Panc1 (cell line): Measurements from ENCODE around the gene MNT.

Source experiments
- CTCF ChIP-seq: fragments of 450-650 bp; IDR thresholded peaks from 2 replicates; pipeline ENCODE4 v1.5.1; 2017; ENCODE audit warnings: mild to moderate bottlenecking
- POLR2AphosphoS5 ChIP-seq: IDR thresholded peaks from 2 replicates; pipeline ENCODE4 v1.6.1; 2012; ENCODE audit warnings: mild to moderate bottlenecking, low read depth, low read length, moderate library complexity
- SIN3A ChIP-seq: IDR thresholded peaks from 2 replicates; pipeline ENCODE4 v1.6.1; 2012; ENCODE audit warnings: low read depth, mild to moderate bottlenecking, low read length, moderate library complexity, borderline replicate concordance; ENCODE audit not compliant: insufficient read depth
- TCF7L2 ChIP-seq: IDR thresholded peaks from 2 replicates; pipeline ENCODE4 v1.6.1; 2011; ENCODE audit warnings: mild to moderate bottlenecking, low read depth, low read length, inconsistent platforms
- TF ChIP-seq, protein P1 (sequence below), 2 experiments: IDR thresholded peaks; 2 replicates each; pipeline ENCODE4 v1.6.1; 2011 to 2012; ENCODE audit warnings: low read depth in 2 of 2, control low read depth in 1 of 2, low read length in 1 of 2, mild to moderate bottlenecking in 1 of 2, moderate library complexity in 1 of 2; ENCODE audit not compliant: insufficient read depth in 1 of 2

GRCh38 chr17:2379489-2380225, 21.2 kb downstream of the MNT start:
- TF ChIP-seq CTCF, result no peak
- TF ChIP-seq, protein P1, sequence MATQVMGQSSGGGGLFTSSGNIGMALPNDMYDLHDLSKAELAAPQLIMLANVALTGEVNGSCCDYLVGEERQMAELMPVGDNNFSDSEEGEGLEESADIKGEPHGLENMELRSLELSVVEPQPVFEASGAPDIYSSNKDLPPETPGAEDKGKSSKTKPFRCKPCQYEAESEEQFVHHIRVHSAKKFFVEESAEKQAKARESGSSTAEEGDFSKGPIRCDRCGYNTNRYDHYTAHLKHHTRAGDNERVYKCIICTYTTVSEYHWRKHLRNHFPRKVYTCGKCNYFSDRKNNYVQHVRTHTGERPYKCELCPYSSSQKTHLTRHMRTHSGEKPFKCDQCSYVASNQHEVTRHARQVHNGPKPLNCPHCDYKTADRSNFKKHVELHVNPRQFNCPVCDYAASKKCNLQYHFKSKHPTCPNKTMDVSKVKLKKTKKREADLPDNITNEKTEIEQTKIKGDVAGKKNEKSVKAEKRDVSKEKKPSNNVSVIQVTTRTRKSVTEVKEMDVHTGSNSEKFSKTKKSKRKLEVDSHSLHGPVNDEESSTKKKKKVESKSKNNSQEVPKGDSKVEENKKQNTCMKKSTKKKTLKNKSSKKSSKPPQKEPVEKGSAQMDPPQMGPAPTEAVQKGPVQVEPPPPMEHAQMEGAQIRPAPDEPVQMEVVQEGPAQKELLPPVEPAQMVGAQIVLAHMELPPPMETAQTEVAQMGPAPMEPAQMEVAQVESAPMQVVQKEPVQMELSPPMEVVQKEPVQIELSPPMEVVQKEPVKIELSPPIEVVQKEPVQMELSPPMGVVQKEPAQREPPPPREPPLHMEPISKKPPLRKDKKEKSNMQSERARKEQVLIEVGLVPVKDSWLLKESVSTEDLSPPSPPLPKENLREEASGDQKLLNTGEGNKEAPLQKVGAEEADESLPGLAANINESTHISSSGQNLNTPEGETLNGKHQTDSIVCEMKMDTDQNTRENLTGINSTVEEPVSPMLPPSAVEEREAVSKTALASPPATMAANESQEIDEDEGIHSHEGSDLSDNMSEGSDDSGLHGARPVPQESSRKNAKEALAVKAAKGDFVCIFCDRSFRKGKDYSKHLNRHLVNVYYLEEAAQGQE (IDR thresholded peaks at IDR 0.05; ENCODE audit: insufficient read depth in 1 of 2, low read depth in 2 of 2, low read length in 1 of 2), result no peak
- TF ChIP-seq SIN3A, result no peak
- TF ChIP-seq TCF7L2, result no peak
- no peak for TF ChIP-seq POLR2AphosphoS5
